AG10803 (cell line): ENCODE measurements around the gene CCDC7.

Source experiments
- DNase-seq: peaks from one replicate; pipeline ENCODE4 v3.0.0; 2010; ENCODE audit warnings: low read depth
- H3K4me3 ChIP-seq: 2 replicates; pipeline ENCODE4 v1.5.1; 2011; ENCODE audit warnings: mild to moderate bottlenecking, low read length, control low read depth
- TF ChIP-seq, protein P1 (sequence below): conservative IDR thresholded peaks from 2 replicates; pipeline ENCODE4 v1.5.1; 2011; ENCODE audit warnings: mild to moderate bottlenecking, low read length, control low read depth, inconsistent platforms

CCDC7 gene

GRCh38 chr10:32923134-32923533 lies 477.2 kb downstream of the CCDC7 start:
- H3K4me3 ChIP-seq = no peak overlapping the region
- TF ChIP-seq, protein P1, sequence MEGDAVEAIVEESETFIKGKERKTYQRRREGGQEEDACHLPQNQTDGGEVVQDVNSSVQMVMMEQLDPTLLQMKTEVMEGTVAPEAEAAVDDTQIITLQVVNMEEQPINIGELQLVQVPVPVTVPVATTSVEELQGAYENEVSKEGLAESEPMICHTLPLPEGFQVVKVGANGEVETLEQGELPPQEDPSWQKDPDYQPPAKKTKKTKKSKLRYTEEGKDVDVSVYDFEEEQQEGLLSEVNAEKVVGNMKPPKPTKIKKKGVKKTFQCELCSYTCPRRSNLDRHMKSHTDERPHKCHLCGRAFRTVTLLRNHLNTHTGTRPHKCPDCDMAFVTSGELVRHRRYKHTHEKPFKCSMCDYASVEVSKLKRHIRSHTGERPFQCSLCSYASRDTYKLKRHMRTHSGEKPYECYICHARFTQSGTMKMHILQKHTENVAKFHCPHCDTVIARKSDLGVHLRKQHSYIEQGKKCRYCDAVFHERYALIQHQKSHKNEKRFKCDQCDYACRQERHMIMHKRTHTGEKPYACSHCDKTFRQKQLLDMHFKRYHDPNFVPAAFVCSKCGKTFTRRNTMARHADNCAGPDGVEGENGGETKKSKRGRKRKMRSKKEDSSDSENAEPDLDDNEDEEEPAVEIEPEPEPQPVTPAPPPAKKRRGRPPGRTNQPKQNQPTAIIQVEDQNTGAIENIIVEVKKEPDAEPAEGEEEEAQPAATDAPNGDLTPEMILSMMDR = no peak
- DNase-seq = no peak

- DNase-seq = no peak
- TF ChIP-seq, protein P1 = no peak
- no peak overlapping the region for H3K4me3 ChIP-seq
These were observed 477.9 kb downstream of the CCDC7 start for GRCh38 chr10:32923849-32924248.
